ENCODE measurements around the gene PCDHB11.
"Not testable (repeated sequence)": the region's sequence is repeated elsewhere in the genome, so short reads cannot be mapped to it uniquely, and the experiment has no call there.

The PCDHB11 gene

GRCh38 chr5:141236516-141237313 is 37.3 kb downstream of the PCDHB11 start:
- no peak for DNase-seq (ENCODE audit: low read depth in 1 of 2, low spot score in 1 of 2)
- H3K27me3 ChIP-seq (ENCODE audit: insufficient read depth, poor library complexity, severe bottlenecking) = no peaks in the 10 kb centered on the region
- no peak overlapping the region for H3K27ac ChIP-seq (replicated peaks)
- TF ChIP-seq POLR2AphosphoS5 (IDR thresholded peaks at IDR 0.05; ENCODE audit: low read depth) = no peak
- TF ChIP-seq REST (IDR thresholded peaks at IDR 0.05; ENCODE audit: insufficient replicate concordance, low read depth) = no peak
- no peak for TF ChIP-seq GABPA (IDR thresholded peaks at IDR 0.05; ENCODE audit: low read depth)
- TF ChIP-seq CTCF (IDR thresholded peaks at IDR 0.05; ENCODE audit: insufficient read depth, low read length) = no peak
- no peak for TF ChIP-seq SPI1 (IDR thresholded peaks at IDR 0.05; ENCODE audit: borderline replicate concordance, low read depth)
- H3K4me3 ChIP-seq (replicated peaks; ENCODE audit: insufficient read depth, low read length) = no peak overlapping the region

- DNase-seq (ENCODE audit: low read depth in 1 of 2, low spot score in 1 of 2) = no peak
- no peak for TF ChIP-seq GABPA (IDR thresholded peaks at IDR 0.05; ENCODE audit: low read depth)
- TF ChIP-seq SPI1 (IDR thresholded peaks at IDR 0.05; ENCODE audit: borderline replicate concordance, low read depth) = no peak
- TF ChIP-seq POLR2AphosphoS5 (IDR thresholded peaks at IDR 0.05; ENCODE audit: low read depth) = no peak
- TF ChIP-seq CTCF (IDR thresholded peaks at IDR 0.05; ENCODE audit: insufficient read depth, low read length) = no peak
- TF ChIP-seq REST (IDR thresholded peaks at IDR 0.05; ENCODE audit: insufficient replicate concordance, low read depth) = no peak
- no peak overlapping the region for H3K4me3 ChIP-seq (replicated peaks; ENCODE audit: insufficient read depth, low read length)
These were observed 42.1 kb downstream of the PCDHB11 start for GRCh38 chr5:141241496-141241895.

GRCh38 chr5:141245250-141245717 is 45.9 kb downstream of the PCDHB11 start, which contains the start of gene PCDHB15:
Gene PCDHB15 (plus strand): TSS chr5:141245395. CDS start chr5:141245579, 184 bp downstream.
- TF ChIP-seq POLR2AphosphoS5 (IDR thresholded peaks at IDR 0.05; ENCODE audit: low read depth) (no peak), CTCF (IDR thresholded peaks at IDR 0.05; ENCODE audit: insufficient read depth, low read length) (no peak), REST (IDR thresholded peaks at IDR 0.05; ENCODE audit: insufficient replicate concordance, low read depth) (no peak), SPI1 (IDR thresholded peaks at IDR 0.05; ENCODE audit: borderline replicate concordance, low read depth) (no peak), GABPA (IDR thresholded peaks at IDR 0.05; ENCODE audit: low read depth) (no peak)
- Histone ChIP-seq H3K27me3 (ENCODE audit: insufficient read depth, poor library complexity, severe bottlenecking) (no peaks in the 10 kb centered on the region), H3K4me3 (replicated peaks; ENCODE audit: insufficient read depth, low read length) (peak within 1 kb of the TSS; percentile 5; the same call in 1 of the 2 replicates), H3K27ac (replicated peaks) (no peak within 1 kb of the TSS)
- peak in 1 of 2 experiments; percentile 22 for DNase-seq (ENCODE audit: low read depth in 1 of 2, low spot score in 1 of 2)

More at GRCh38 chr5:141241496-141241895, 42.1 kb downstream of the PCDHB11 start:
- no peak overlapping the region for H3K27ac ChIP-seq (replicated peaks)
- H3K27me3 ChIP-seq (ENCODE audit: insufficient read depth, poor library complexity, severe bottlenecking) = no peaks in the 10 kb centered on the region

- not testable (repeated sequence) for DNase-seq (ENCODE audit: low read depth in 1 of 2, low spot score in 1 of 2); H3K27ac ChIP-seq (replicated peaks); H3K4me3 ChIP-seq (replicated peaks; ENCODE audit: insufficient read depth, low read length); H3K27me3 ChIP-seq (ENCODE audit: insufficient read depth, poor library complexity, severe bottlenecking)
These were observed 47.5 kb downstream of the PCDHB11 start for GRCh38 chr5:141246971-141247370.

- not testable (repeated sequence) for H3K27me3 ChIP-seq (ENCODE audit: insufficient read depth, poor library complexity, severe bottlenecking); H3K27ac ChIP-seq (replicated peaks); DNase-seq (ENCODE audit: low read depth in 1 of 2, low spot score in 1 of 2); H3K4me3 ChIP-seq (replicated peaks; ENCODE audit: insufficient read depth, low read length)
These were observed 48.0 kb downstream of the PCDHB11 start for GRCh38 chr5:141247434-141247833.

Data from HL-60 (cell line).